ENCODE measurements around the gene PPM1A.

PPM1A gene

GRCh38 chr14:60210703-60211102, 38.3 kb upstream of the PPM1A start:
- TF ChIP-seq CTCF (conservative IDR thresholded peaks at IDR 0.05) (no peak), ZFX (IDR thresholded peaks at IDR 0.05) (no peak)
- no peak overlapping the region for H3K27ac ChIP-seq

- TF ChIP-seq CTCF (conservative IDR thresholded peaks at IDR 0.05) = no peak
- H3K27ac ChIP-seq = no peak overlapping the region
Observed at GRCh38 chr14:60211153-60211552, 37.9 kb upstream of the PPM1A start.

GRCh38 chr14:60212503-60213371, 36.3 kb upstream of the PPM1A start:
- TF ChIP-seq CTCF (conservative IDR thresholded peaks at IDR 0.05) (no peak), ZFX (IDR thresholded peaks at IDR 0.05) (no peak)
- no peak overlapping the region for H3K27ac ChIP-seq

- TF ChIP-seq ZFX (IDR thresholded peaks at IDR 0.05) (no peak), CTCF (conservative IDR thresholded peaks at IDR 0.05) (no peak)
- no peak overlapping the region for H3K27ac ChIP-seq
Observed at GRCh38 chr14:60214003-60214402, 35.0 kb upstream of the PPM1A start.

- TF ChIP-seq ZFX (IDR thresholded peaks at IDR 0.05) (no peak), CTCF (conservative IDR thresholded peaks at IDR 0.05) (no peak)
- H3K27ac ChIP-seq = no peak overlapping the region
Observed at GRCh38 chr14:60214415-60215126, 34.5 kb upstream of the PPM1A start.

GRCh38 chr14:60215127-60215444, 33.9 kb upstream of the PPM1A start:
- TF ChIP-seq CTCF (conservative IDR thresholded peaks at IDR 0.05) (no peak), ZFX (IDR thresholded peaks at IDR 0.05) (no peak)
- H3K27ac ChIP-seq = no peak overlapping the region
